HFFc6 (cell line): ENCODE data around the gene MYO1D. TPM values are rescaled to one million over a fixed set of nuclear protein-coding genes. Genes with fewer than 3 reads are reported as not detected.

Source experiments
- DNase-seq: peaks from one replicate; pipeline ENCODE4 v3.0.0-alpha.2; 2018
- H3K27ac Mint-ChIP-seq: 2 replicates; pipeline ENCODE4 v1.8.0; 2020; ENCODE audit warnings: mild to moderate bottlenecking, mixed read lengths
- H3K27me3 Mint-ChIP-seq: 2 replicates; pipeline ENCODE4 v1.8.0; 2021; ENCODE audit warnings: mild to moderate bottlenecking, moderate library complexity, mixed read lengths; ENCODE audit not compliant: insufficient read depth
- H3K36me3 Mint-ChIP-seq: 2 replicates; pipeline ENCODE4 v1.8.0; 2021; ENCODE audit warnings: low read depth, mixed read lengths
- H3K4me1 Mint-ChIP-seq: 2 replicates; pipeline ENCODE4 v1.8.0; 2020; ENCODE audit warnings: low read depth, mixed read lengths
- H3K4me3 Mint-ChIP-seq: 2 replicates; pipeline ENCODE4 v1.8.0; 2020; ENCODE audit warnings: mild to moderate bottlenecking, moderate library complexity, mixed read lengths
- H3K9me3 Mint-ChIP-seq: 2 replicates; pipeline ENCODE4 v1.8.0; 2020; ENCODE audit warnings: mild to moderate bottlenecking, mixed read lengths
- total RNA-seq, 6 experiments: library from RNA; stranded (reverse); fragmentation: NEBNext Ultra II Directional; extraction: Animal tissue kit (Norgen Biotek cat#: 25700); gene quantifications; 2 replicates in 1 of 6; 3 replicates in 5 of 6; pipeline ENCODE4 v1.2.3, GENCODE V29; 2021
- TF ChIP-seq, protein P1 (sequence below): fragments of 200-600 bp; sonication (generic); IDR thresholded peaks from 2 replicates; pipeline ENCODE4 v1.5.0; 2021; ENCODE audit warnings: antibody characterized with exemption, mild to moderate bottlenecking

The MYO1D gene
- total RNA-seq, 6 experiments from 2014 or later = 3.8 to 28.8 (median 4.8) TPM

DNA sequence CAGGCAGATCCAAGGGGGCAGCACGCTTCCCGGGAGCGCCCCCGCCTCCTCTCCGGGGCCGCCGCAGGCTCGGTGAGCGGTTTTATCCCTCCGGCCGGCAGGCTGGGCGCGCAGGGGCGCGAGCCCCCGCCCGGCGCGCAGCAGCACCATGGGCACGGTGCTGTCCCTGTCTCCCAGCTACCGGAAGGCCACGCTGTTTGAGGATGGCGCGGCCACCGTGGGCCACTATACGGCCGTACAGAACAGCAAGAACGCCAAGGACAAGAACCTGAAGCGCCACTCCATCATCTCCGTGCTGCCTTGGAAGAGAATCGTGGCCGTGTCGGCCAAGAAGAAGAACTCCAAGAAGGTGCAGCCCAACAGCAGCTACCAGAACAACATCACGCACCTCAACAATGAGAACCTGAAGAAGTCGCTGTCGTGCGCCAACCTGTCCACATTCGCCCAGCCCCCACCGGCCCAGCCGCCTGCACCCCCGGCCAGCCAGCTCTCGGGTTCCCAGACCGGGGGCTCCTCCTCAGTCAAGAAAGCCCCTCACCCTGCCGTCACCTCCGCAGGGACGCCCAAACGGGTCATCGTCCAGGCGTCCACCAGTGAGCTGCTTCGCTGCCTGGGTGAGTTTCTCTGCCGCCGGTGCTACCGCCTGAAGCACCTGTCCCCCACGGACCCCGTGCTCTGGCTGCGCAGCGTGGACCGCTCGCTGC is 389.3 kb downstream of the MYO1D start:
- Mint-ChIP-seq H3K4me3 (peak overlapping the region; percentile 81), H3K9me3 (no peaks in the 10 kb centered on the region), H3K36me3 (peaks cover 4% of the 10 kb centered on the region; the same call in 1 of the 2 replicates), H3K27me3 (peaks cover 4% of the 10 kb centered on the region; the same call in 1 of the 2 replicates), H3K27ac (no peak overlapping the region), H3K4me1 (peaks cover 33% of the 10 kb centered on the region)
- TF ChIP-seq, protein P1, sequence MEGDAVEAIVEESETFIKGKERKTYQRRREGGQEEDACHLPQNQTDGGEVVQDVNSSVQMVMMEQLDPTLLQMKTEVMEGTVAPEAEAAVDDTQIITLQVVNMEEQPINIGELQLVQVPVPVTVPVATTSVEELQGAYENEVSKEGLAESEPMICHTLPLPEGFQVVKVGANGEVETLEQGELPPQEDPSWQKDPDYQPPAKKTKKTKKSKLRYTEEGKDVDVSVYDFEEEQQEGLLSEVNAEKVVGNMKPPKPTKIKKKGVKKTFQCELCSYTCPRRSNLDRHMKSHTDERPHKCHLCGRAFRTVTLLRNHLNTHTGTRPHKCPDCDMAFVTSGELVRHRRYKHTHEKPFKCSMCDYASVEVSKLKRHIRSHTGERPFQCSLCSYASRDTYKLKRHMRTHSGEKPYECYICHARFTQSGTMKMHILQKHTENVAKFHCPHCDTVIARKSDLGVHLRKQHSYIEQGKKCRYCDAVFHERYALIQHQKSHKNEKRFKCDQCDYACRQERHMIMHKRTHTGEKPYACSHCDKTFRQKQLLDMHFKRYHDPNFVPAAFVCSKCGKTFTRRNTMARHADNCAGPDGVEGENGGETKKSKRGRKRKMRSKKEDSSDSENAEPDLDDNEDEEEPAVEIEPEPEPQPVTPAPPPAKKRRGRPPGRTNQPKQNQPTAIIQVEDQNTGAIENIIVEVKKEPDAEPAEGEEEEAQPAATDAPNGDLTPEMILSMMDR = no peak; the same call in 1 of the 2 replicates
- DNase-seq = no peak

GRCh38 chr17:32486701-32487472 is 390.0 kb downstream of the MYO1D start, which contains the start of gene CDK5R1:
Gene CDK5R1 (plus strand): TSS chr17:32486993. CDS start chr17:32487621, 628 bp downstream.
- H3K4me3 Mint-ChIP-seq = peak within 1 kb of the TSS; percentile 81
- DNase-seq = peak; percentile 58
- H3K36me3 Mint-ChIP-seq = peaks cover 4% of the 10 kb centered on the region; the same call in 1 of the 2 replicates
- peak within 1 kb of the TSS; percentile 54 for H3K27ac Mint-ChIP-seq
- TF ChIP-seq, protein P1 = no peak
- H3K9me3 Mint-ChIP-seq = no peaks in the 10 kb centered on the region
- peaks cover 4% of the 10 kb centered on the region; the same call in 1 of the 2 replicates for H3K27me3 Mint-ChIP-seq
- H3K4me1 Mint-ChIP-seq = peaks cover 26% of the 10 kb centered on the region

- Mint-ChIP-seq H3K27ac (peak overlapping the region; percentile 54; the same call in 1 of the 2 replicates), H3K9me3 (no peaks in the 10 kb centered on the region), H3K4me1 (peaks cover 25% of the 10 kb centered on the region), H3K27me3 (peaks cover 4% of the 10 kb centered on the region; the same call in 1 of the 2 replicates), H3K4me3 (peak overlapping the region; percentile 63), H3K36me3 (peaks cover 10% of the 10 kb centered on the region)
- TF ChIP-seq, protein P1 = no peak
- DNase-seq = peak; percentile 40
Observed at GRCh38 chr17:32486111-32486700, 390.7 kb downstream of the MYO1D start.

GRCh38 chr17:32485261-32486110 is 391.4 kb downstream of the MYO1D start:
- H3K4me1 Mint-ChIP-seq = peaks cover 25% of the 10 kb centered on the region
- no peak for DNase-seq
- peaks cover 10% of the 10 kb centered on the region for H3K36me3 Mint-ChIP-seq
- H3K27ac Mint-ChIP-seq = peak overlapping the region; percentile 54
- H3K9me3 Mint-ChIP-seq = no peaks in the 10 kb centered on the region
- peak overlapping the region; percentile 63 for H3K4me3 Mint-ChIP-seq
- peaks cover 4% of the 10 kb centered on the region; the same call in 1 of the 2 replicates for H3K27me3 Mint-ChIP-seq
- TF ChIP-seq, protein P1 = no peak

DNA sequence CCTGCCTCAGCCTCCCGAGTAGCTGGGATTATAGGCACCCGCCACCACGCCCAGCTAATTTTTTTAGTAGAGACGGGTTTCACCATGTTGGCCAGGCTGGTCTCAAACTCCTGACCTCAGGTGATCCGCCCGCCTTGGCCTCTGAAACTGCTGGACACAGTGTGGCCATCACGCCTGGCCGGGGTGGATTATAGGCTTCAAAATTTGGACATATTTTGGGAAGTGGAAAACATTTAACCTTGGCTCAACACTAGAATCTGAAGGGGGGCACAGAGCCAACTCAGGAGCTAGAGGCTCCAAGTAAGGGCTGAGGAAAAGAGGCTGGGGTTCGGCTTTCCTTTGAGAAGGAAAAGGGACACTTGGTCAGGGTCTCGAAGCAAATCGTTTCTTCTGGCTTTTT is 392.3 kb downstream of the MYO1D start:
- no peak overlapping the region for H3K4me3 Mint-ChIP-seq
- H3K27ac Mint-ChIP-seq = no peak overlapping the region
- peaks cover 10% of the 10 kb centered on the region for H3K36me3 Mint-ChIP-seq
- TF ChIP-seq, protein P1 = no peak
- H3K4me1 Mint-ChIP-seq = peaks cover 25% of the 10 kb centered on the region
- DNase-seq = no peak
- no peaks in the 10 kb centered on the region for H3K9me3 Mint-ChIP-seq
- peaks cover 4% of the 10 kb centered on the region; the same call in 1 of the 2 replicates for H3K27me3 Mint-ChIP-seq
